ENCODE measurements around the gene KBTBD4.
"Not testable (repeated sequence)": the region's sequence is repeated elsewhere in the genome, so short reads cannot be mapped to it uniquely, and the experiment has no call there.

KBTBD4 gene

GRCh38 chr11:47560426-47560825, 18.3 kb downstream of the KBTBD4 start:
- no peak for DNase-seq (ENCODE audit: low read depth)

- no peak for DNase-seq (ENCODE audit: low read depth)
Measured at GRCh38 chr11:47558695-47559094, 20.1 kb downstream of the KBTBD4 start.

- DNase-seq (ENCODE audit: low read depth) = not testable (repeated sequence)
Measured at GRCh38 chr11:47557004-47557403, 21.8 kb downstream of the KBTBD4 start.

- no peak for DNase-seq (ENCODE audit: low read depth)
Measured at GRCh38 chr11:47553406-47553743, 25.4 kb downstream of the KBTBD4 start.

- peak; percentile 93 for DNase-seq (ENCODE audit: low read depth)
Measured at GRCh38 chr11:47552566-47553405, 26.0 kb downstream of the KBTBD4 start, which contains the start of gene CELF1. Gene CELF1 (minus strand): TSS chr11:47553132. CDS start chr11:47499523, 53,609 bp downstream.

- no peak for DNase-seq (ENCODE audit: low read depth)
Measured at GRCh38 chr11:47552056-47552565, 26.7 kb downstream of the KBTBD4 start.

GRCh38 chr11:47551086-47551485, 27.7 kb downstream of the KBTBD4 start:
- DNase-seq (ENCODE audit: low read depth) = no peak

- no peak for DNase-seq (ENCODE audit: low read depth)
Measured at GRCh38 chr11:47550288-47551047, 28.3 kb downstream of the KBTBD4 start.

GRCh38 chr11:47546274-47546673, 32.5 kb downstream of the KBTBD4 start:
- not testable (repeated sequence) for DNase-seq (ENCODE audit: low read depth)

- no peak for DNase-seq (ENCODE audit: low read depth)
Measured at GRCh38 chr11:47545298-47545697, 33.5 kb downstream of the KBTBD4 start.

GRCh38 chr11:47541070-47541469, 37.7 kb downstream of the KBTBD4 start:
- DNase-seq (ENCODE audit: low read depth) = no peak

- DNase-seq (ENCODE audit: low read depth) = no peak
Measured at GRCh38 chr11:47539681-47540039, 39.1 kb downstream of the KBTBD4 start.

- no peak for DNase-seq (ENCODE audit: low read depth)
Measured at GRCh38 chr11:47538741-47539565, 39.8 kb downstream of the KBTBD4 start.

- DNase-seq (ENCODE audit: low read depth) = no peak
Measured at GRCh38 chr11:47536915-47537314, 41.9 kb downstream of the KBTBD4 start.

GRCh38 chr11:47534704-47535251, 44.0 kb downstream of the KBTBD4 start:
- DNase-seq (ENCODE audit: low read depth) = no peak

GRCh38 chr11:47533690-47534151, 45.0 kb downstream of the KBTBD4 start:
- DNase-seq (ENCODE audit: low read depth) = no peak

- DNase-seq (ENCODE audit: low read depth) = no peak
Measured at GRCh38 chr11:47532597-47533213, 46.1 kb downstream of the KBTBD4 start.

- no peak for DNase-seq (ENCODE audit: low read depth)
Measured at GRCh38 chr11:47531666-47532065, 47.1 kb downstream of the KBTBD4 start.

GRCh38 chr11:47530721-47531120, 48.0 kb downstream of the KBTBD4 start:
- DNase-seq (ENCODE audit: low read depth) = not testable (repeated sequence)

- DNase-seq (ENCODE audit: low read depth) = no peak
Measured at GRCh38 chr11:47529951-47530350, 48.8 kb downstream of the KBTBD4 start.

GRCh38 chr11:47527186-47527585, 51.6 kb downstream of the KBTBD4 start:
- DNase-seq (ENCODE audit: low read depth) = no peak
